Right cardiac atrium (tissue), 5 donors: ENCODE measurements around the gene WAC. TPM values are rescaled to one million over a fixed set of nuclear protein-coding genes. Genes with fewer than 3 reads are reported as not detected.
A peak's percentile ranks its signal among the peaks of the same experiment; 100 is the strongest.
"Not testable (repeated sequence)": the region's sequence is repeated elsewhere in the genome, so short reads cannot be mapped to it uniquely, and the experiment has no call there.

ENCODE experiments used
- ATAC-seq, 2 donors: fragments of 200-7000 bp; cut with Tn5 transposase; one replicate each; pipeline versions ENCODE4 v1.8.0 to v1.9.1; 2020; ENCODE audit warnings: moderate library complexity in 2 of 2, mild to moderate bottlenecking in 1 of 2
- DNase-seq, 3 donors: peaks; one replicate each; pipeline ENCODE4 v3.0.0-alpha.2; 2020
- H3K27ac ChIP-seq: one replicate; pipeline ENCODE4 v1.5.1; 2013; ENCODE audit warnings: mild to moderate bottlenecking, low read length, control low read depth, moderate library complexity
- H3K27me3 ChIP-seq: one replicate; pipeline ENCODE4 v1.6.1; 2013; ENCODE audit not compliant: control insufficient read depth, insufficient read depth
- H3K4me1 ChIP-seq: one replicate; pipeline ENCODE4 v1.6.1; 2013; ENCODE audit warnings: low read length; ENCODE audit not compliant: control insufficient read depth, insufficient read depth
- H3K4me3 ChIP-seq: one replicate; pipeline ENCODE4 v1.5.1; 2013; ENCODE audit warnings: low read length, control low read depth
- H3K9me3 ChIP-seq: one replicate; pipeline ENCODE4 v1.6.1; 2013; ENCODE audit warnings: low read length; ENCODE audit not compliant: control insufficient read depth
- WGBS: extraction: QIAGEN DNeasy Blood & Tissue Kit; methylation state at CpG from one replicate; pipeline ENCODE4 v1.1.7; 2013; 5-methylcytosine and 5-hydroxymethylcytosine counted together
- intact Hi-C, 4 donors: fragments of 100-400 bp; cut with DNase I; formaldehyde crosslinking; loops; one replicate each; pipeline versions ENCODE4 v1.11.0 to v1.14.0; 2022 to 2023
- polyA plus RNA-seq: library from polyadenylated mRNA; stranded (reverse); fragments of 200-250 nt; gene quantifications from one replicate; pipeline ENCODE4 v1.2.3, GENCODE V29; 2013
- total RNA-seq, 4 donors: library from RNA; stranded (reverse); fragmentation: NEBNext Ultra II Directional; extraction: Animal tissue kit (Norgen Biotek cat#: 25700); gene quantifications; one replicate each; pipeline ENCODE4 v1.2.1, GENCODE V29; 2021
- donor health status: healthy with polysubstance abuse.
- donor health status: DM: no; HTN: yes; CAD: no.
- donor health status: DM: no; HTN: no; CAD: no.
- donor health status: DM: no; HTN: yes; CAD: no; lungs with severe emphysema.
- donor health status: DM: yes; HTN: yes; CAD: no.

Gene WAC
- total and polyA plus RNA-seq, 5 donors: 30.5 to 110 (median 104) TPM

DNA sequence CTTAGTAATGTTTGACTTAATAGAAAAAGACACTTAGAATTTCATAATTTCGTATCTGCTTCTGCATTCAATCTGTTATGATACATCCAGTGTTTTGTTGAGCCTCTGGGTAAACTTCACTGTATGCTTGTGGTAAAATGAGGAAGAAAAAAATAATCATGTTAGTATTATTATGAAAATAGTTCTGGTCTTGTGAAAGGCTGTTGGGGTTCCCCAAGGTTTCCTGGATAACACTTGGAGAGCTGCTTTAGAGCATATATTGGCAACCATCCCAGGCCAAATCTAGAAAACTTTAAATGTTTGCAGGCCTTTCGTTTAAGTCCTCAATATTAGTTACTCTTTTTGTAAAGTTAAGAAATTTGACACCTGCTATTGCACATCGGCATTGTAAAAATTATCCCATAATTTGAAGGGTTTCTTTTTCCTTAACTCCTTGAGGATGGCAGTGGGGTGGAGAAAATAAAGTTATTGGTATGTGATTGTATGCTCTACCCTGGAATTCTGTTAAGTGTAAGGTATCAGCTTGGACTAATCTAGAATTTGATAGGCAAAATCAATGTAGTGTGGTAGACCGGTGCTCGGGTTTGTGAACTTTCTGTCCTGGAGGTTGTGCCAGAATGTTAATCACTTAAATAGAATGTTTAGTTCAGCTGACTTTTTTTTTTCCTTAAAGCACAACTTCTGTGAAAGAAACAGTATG, 54.5 kb downstream of the WAC start:
- no peak overlapping the region for H3K4me3 ChIP-seq
- intact Hi-C loops: no loop called here
- peaks cover 9% of the 10 kb centered on the region for H3K4me1 ChIP-seq
- ATAC-seq: peak; percentile 45 to 53
- H3K27me3 ChIP-seq: no peaks in the 10 kb centered on the region
- 27% methylated on average over 5 of the region's 5 CpGs for WGBS
- DNase-seq: no peak
- H3K27ac ChIP-seq: no peak overlapping the region
- H3K9me3 ChIP-seq: no peaks in the 10 kb centered on the region

DNA sequence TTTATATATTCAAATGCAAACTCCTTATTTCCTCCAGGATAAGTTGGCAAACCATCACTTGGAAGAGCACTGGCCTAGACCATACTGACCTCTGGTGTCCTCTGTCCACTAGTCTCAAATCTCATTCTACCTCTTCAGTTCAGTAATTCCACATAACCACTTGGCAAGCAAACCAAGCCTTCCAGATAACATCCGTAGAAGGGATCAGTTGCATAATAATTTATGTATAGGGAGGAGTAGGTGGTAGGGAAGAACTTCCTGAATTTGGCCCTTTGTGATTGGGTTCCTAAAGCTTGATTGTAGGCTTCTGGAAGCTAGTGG, 55.0 kb downstream of the WAC start:
- WGBS: 3% methylated on average over 1 of the region's 1 CpG
- Histone ChIP-seq H3K27ac (peak overlapping the region; percentile 35), H3K9me3 (no peaks in the 10 kb centered on the region), H3K27me3 (no peaks in the 10 kb centered on the region), H3K4me3 (no peak overlapping the region), H3K4me1 (peaks cover 9% of the 10 kb centered on the region)
- ATAC-seq: peak; percentile 77 to 86
- intact Hi-C loops: no loop called here
- DNase-seq: no peak

GRCh38 chr10:28592953-28593352, 60.0 kb downstream of the WAC start:
- ATAC-seq (peak in 1 of 2 donors; percentile 26), DNase-seq (no peak)
- no peaks in the 10 kb centered on the region for H3K9me3 ChIP-seq
- H3K4me3 ChIP-seq: no peak overlapping the region
- no peak overlapping the region for H3K27ac ChIP-seq
- intact Hi-C loops: no loop called here
- WGBS: 94% methylated on average over 1 of the region's 1 CpG
- no peaks in the 10 kb centered on the region for H3K27me3 ChIP-seq
- peaks cover 4% of the 10 kb centered on the region for H3K4me1 ChIP-seq

DNA sequence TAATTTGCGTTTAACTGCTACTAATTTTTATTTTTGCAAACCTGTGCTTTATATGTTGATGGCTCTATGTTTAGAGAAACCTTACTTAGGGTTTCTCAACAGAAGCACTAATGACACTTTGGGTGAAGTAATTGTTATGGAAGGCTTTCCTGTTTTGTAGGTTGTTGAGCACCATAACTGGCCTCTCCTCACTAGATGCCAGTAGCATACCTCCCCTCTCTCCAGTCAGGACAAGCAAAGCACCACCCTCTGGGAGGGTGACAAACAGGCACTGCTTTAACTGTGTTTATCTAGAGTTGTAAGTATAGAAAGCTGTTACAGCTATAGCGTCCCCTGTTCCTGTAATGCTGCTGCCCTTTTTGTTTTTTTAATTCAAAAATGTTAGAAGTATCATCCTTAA, 60.9 kb downstream of the WAC start:
- H3K27ac ChIP-seq: no peak overlapping the region
- no peaks in the 10 kb centered on the region for H3K9me3 ChIP-seq
- DNase-seq (no peak), ATAC-seq (peak in 1 of 2 donors; percentile 17)
- intact Hi-C loops: no loop called here
- peaks cover 2% of the 10 kb centered on the region for H3K4me1 ChIP-seq
- H3K4me3 ChIP-seq: no peak overlapping the region
- no peaks in the 10 kb centered on the region for H3K27me3 ChIP-seq
- WGBS: 49% methylated on average over 2 of the region's 2 CpGs

DNA sequence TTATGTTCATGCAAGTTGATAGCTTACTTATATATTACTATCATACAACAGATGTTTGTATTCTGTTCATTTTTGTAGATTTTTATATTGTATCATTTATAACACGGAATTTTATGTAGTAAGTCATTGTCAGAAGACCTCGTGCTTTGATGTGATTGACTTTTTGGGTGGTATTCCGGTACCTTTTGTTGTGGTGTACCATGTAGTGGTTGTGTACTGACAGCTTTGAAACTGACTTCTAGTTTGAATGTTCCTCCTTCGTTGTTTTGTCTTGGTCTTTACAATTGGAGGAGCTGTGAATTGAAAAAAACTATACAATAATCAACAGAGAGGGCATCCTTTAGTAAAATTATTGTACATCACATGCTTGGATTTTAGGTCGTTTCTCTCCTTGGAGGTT, 61.5 kb downstream of the WAC start:
- Histone ChIP-seq H3K4me3 (no peak overlapping the region), H3K4me1 (peaks cover 2% of the 10 kb centered on the region), H3K9me3 (no peaks in the 10 kb centered on the region), H3K27ac (no peak overlapping the region), H3K27me3 (no peaks in the 10 kb centered on the region)
- no peak for ATAC-seq
- no peak for DNase-seq
- intact Hi-C loops: no loop called here
- WGBS: 88% methylated on average over 5 of the region's 5 CpGs

DNA sequence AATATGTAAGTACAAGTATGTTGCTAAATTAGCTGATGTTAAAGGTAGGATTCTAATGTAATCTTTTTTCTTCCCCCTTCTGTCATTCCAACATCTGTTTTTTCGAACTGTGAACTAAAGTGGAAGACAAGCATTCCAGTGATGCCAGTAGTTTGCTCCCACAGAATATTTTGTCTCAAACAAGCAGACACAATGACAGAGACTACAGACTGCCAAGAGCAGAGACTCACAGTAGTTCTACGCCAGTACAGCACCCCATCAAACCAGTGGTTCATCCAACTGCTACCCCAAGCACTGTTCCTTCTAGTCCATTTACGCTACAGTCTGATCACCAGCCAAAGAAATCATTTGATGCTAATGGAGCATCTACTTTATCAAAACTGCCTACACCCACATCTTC, 62.7 kb downstream of the WAC start:
- Histone ChIP-seq H3K4me1 (peaks cover 2% of the 10 kb centered on the region), H3K4me3 (no peak overlapping the region), H3K27me3 (no peaks in the 10 kb centered on the region), H3K9me3 (no peaks in the 10 kb centered on the region), H3K27ac (no peak overlapping the region)
- WGBS: 50% methylated on average over 3 of the region's 3 CpGs
- ATAC-seq (peak; percentile 30 to 45), DNase-seq (no peak)
- intact Hi-C loops: no loop called here

DNA sequence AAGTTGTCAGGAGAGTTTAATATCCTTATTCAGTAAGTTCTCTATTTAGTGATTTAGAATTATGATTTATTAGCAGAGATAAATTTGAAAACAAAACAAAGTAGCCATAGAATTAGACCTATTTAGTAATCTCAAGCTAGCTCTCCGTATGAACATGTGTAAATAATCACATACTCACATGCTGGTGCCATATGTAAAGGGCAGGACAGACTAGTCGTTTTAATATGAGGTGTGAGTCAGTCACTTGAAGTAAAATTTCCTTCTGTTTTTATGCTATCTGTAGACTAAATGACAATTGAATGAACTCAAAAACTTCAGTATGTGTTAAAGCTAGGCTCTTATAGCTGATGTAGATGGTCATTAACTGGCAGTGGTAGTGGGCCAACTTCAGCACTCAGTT, 67.1 kb downstream of the WAC start:
- Histone ChIP-seq H3K4me1 (peaks cover 6% of the 10 kb centered on the region), H3K27ac (no peak overlapping the region), H3K4me3 (no peak overlapping the region), H3K9me3 (no peaks in the 10 kb centered on the region), H3K27me3 (no peaks in the 10 kb centered on the region)
- intact Hi-C loops: no loop called here
- ATAC-seq (no peak), DNase-seq (no peak)
- 82% methylated on average over 2 of the region's 2 CpGs for WGBS

- Histone ChIP-seq H3K27ac (no peak overlapping the region), H3K9me3 (no peaks in the 10 kb centered on the region), H3K27me3 (no peaks in the 10 kb centered on the region), H3K4me3 (no peak overlapping the region), H3K4me1 (peaks cover 7% of the 10 kb centered on the region)
- DNase-seq: no peak
- ATAC-seq: no peak
- intact Hi-C loops: no loop called here
- WGBS: 84% methylated on average over 4 of the region's 4 CpGs
Observed at GRCh38 chr10:28601012-28601411, 68.1 kb downstream of the WAC start.

DNA sequence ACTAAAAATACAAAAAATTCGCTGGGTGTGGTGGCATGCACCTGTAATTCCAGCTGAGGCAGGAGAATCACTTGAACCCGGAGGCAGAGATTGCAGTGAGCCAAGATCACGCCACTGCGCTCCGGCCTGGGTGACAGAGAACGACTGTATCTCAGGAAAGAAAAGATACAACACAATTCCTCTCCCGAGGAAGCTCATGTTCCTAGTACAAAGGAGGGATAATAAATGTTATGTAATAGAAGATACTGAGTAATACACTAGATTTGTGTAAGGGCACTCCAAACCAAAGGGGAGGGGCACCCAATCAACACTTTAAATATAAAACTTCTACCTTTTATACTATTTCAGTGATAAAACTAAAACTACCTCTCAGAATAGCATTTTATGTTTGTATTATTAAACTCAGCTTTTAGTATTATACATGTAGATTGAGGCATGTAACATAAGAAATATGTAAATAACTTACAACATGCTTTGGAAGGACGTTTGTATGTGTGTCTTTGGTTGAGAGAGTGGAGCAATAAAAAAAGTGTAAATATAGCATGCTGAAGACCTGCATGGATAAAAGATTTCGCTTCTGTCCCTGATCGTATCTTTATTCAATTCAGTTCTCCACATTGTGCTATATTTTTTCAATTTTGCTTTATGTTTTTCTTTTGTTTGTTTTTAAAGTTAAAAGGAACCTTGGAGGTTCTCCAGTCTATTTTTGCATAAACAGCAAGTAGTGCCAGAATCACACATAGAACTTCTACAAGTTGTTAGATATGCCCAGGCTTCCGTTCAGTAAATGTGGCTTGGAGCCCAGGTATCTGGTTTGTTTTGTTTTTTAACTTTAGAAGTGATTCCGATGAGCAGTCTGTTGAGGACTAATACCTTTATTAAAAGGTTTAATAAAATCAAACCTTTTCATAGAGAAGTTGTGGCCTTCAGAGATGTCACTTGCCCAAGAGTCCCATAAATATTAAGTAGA, 71.9 kb downstream of the WAC start:
- Histone ChIP-seq H3K4me3 (no peak overlapping the region), H3K4me1 (peaks cover 7% of the 10 kb centered on the region), H3K27ac (no peak overlapping the region), H3K27me3 (no peaks in the 10 kb centered on the region), H3K9me3 (no peaks in the 10 kb centered on the region)
- DNase-seq (no peak), ATAC-seq (peak in 1 of 2 donors; percentile 31)
- intact Hi-C loops: no loop called here
- 55% methylated on average over 12 of the region's 12 CpGs for WGBS

- no peak overlapping the region for H3K27ac ChIP-seq
- 90% methylated on average over 2 of the region's 2 CpGs for WGBS
- peaks cover 7% of the 10 kb centered on the region for H3K4me1 ChIP-seq
- no peaks in the 10 kb centered on the region for H3K27me3 ChIP-seq
- ATAC-seq (no peak), DNase-seq (no peak)
- H3K9me3 ChIP-seq: no peaks in the 10 kb centered on the region
- no peak overlapping the region for H3K4me3 ChIP-seq
- intact Hi-C loops: no loop called here
Observed at GRCh38 chr10:28606568-28606967, 73.7 kb downstream of the WAC start.

- H3K27ac ChIP-seq, H3K27me3 ChIP-seq, ATAC-seq, H3K4me3 ChIP-seq, H3K4me1 ChIP-seq, intact Hi-C loops, DNase-seq, H3K9me3 ChIP-seq: not testable (repeated sequence)
- 65% methylated on average over 3 of the region's 3 CpGs for WGBS
Observed at GRCh38 chr10:28609636-28610035, 76.7 kb downstream of the WAC start.
